SK-N-SH (cell line): ENCODE results near the gene WASF2.

Source experiments
- CTCF ChIP-seq: fragments of 200-600 bp; sonication (generic); IDR thresholded peaks from 2 replicates; pipeline ENCODE4 v1.6.1; 2017; ENCODE audit warnings: antibody characterized with exemption, mild to moderate bottlenecking, moderate library complexity
- EP300 ChIP-seq, 2 experiments: IDR thresholded peaks; 2 replicates each; pipeline versions ENCODE4 v1.4.0 to v1.6.1; 2012; ENCODE audit warnings: borderline replicate concordance in 1 of 2, low read depth in 1 of 2, low read length in 1 of 2
- FOSL2 ChIP-seq: IDR thresholded peaks from 2 replicates; pipeline ENCODE4 v1.4.0; 2012; ENCODE audit warnings: low read depth, mild to moderate bottlenecking, moderate library complexity, borderline replicate concordance
- GABPA ChIP-seq: IDR thresholded peaks from 2 replicates; pipeline ENCODE4 v1.4.0; 2012; ENCODE audit warnings: low read depth, mild to moderate bottlenecking
- NRF1 ChIP-seq: IDR thresholded peaks from 2 replicates; pipeline ENCODE4 v1.6.1; 2012; ENCODE audit warnings: low read depth, mild to moderate bottlenecking, low read length
- POLR2AphosphoS5 ChIP-seq: IDR thresholded peaks from 2 replicates; pipeline ENCODE4 v1.6.1; 2012; ENCODE audit warnings: low read depth, low read length
- RFX5 ChIP-seq: IDR thresholded peaks from 2 replicates; pipeline ENCODE4 v1.6.1; 2012; ENCODE audit warnings: mild to moderate bottlenecking, improper control_type of control experiment, low read length
- SMC3 ChIP-seq: IDR thresholded peaks from 2 replicates; pipeline ENCODE4 v1.6.1; 2012; ENCODE audit warnings: low read depth, low read length, improper control_type of control experiment
- TAF1 ChIP-seq: IDR thresholded peaks from 2 replicates; pipeline ENCODE4 v1.6.1; 2012; ENCODE audit warnings: low read depth, mild to moderate bottlenecking, low read length, moderate library complexity, borderline replicate concordance
- ZBTB33 ChIP-seq: IDR thresholded peaks from 2 replicates; pipeline ENCODE4 v1.4.0; 2012; ENCODE audit warnings: low read depth, borderline replicate concordance

GRCh38 chr1:27397749-27398148 lies 92.2 kb downstream of the WASF2 start:
- no peak for TF ChIP-seq CTCF
- TF ChIP-seq FOSL2: no peak
- TF ChIP-seq EP300 (IDR thresholded peaks at IDR 0.05; ENCODE audit: borderline replicate concordance in 1 of 2, low read depth in 1 of 2, low read length in 1 of 2): no peak
- TF ChIP-seq NRF1: no peak
- TF ChIP-seq SMC3: no peak
- no peak for TF ChIP-seq POLR2AphosphoS5
- TF ChIP-seq GABPA: no peak
- no peak for TF ChIP-seq ZBTB33
- no peak for TF ChIP-seq RFX5
- TF ChIP-seq TAF1: no peak
